Gastrocnemius medialis (tissue), 4 donors: ENCODE data around the gene LBHD1.

Source experiments
- POLR2A ChIP-seq, 2 donors: fragments of 450-650 bp; IDR thresholded peaks; one replicate each; pipeline ENCODE4 v1.6.1; 2017; ENCODE audit warnings: antibody characterized with exemption in 2 of 2, mild to moderate bottlenecking in 2 of 2, moderate library complexity in 2 of 2
- TF ChIP-seq, protein P1 (sequence below), 5 experiments: fragments of 450-650 bp in 3 of 5; fragments of 200-600 bp in 2 of 5; sonication (generic) in 2 of 5; IDR thresholded peaks in 4 of 5; conservative IDR thresholded peaks in 1 of 5; 1 replicate in 4 of 5; 2 replicates in 1 of 5; pipeline ENCODE4 v1.5.1; 2016 to 2019; ENCODE audit warnings: antibody characterized with exemption in 5 of 5, mild to moderate bottlenecking in 3 of 5, moderate library complexity in 3 of 5

GRCh38 chr11:62710001-62710345 is 37.9 kb upstream of the LBHD1 start:
- TF ChIP-seq POLR2A (IDR thresholded peaks at IDR 0.05), result no peak
- TF ChIP-seq, protein P1, sequence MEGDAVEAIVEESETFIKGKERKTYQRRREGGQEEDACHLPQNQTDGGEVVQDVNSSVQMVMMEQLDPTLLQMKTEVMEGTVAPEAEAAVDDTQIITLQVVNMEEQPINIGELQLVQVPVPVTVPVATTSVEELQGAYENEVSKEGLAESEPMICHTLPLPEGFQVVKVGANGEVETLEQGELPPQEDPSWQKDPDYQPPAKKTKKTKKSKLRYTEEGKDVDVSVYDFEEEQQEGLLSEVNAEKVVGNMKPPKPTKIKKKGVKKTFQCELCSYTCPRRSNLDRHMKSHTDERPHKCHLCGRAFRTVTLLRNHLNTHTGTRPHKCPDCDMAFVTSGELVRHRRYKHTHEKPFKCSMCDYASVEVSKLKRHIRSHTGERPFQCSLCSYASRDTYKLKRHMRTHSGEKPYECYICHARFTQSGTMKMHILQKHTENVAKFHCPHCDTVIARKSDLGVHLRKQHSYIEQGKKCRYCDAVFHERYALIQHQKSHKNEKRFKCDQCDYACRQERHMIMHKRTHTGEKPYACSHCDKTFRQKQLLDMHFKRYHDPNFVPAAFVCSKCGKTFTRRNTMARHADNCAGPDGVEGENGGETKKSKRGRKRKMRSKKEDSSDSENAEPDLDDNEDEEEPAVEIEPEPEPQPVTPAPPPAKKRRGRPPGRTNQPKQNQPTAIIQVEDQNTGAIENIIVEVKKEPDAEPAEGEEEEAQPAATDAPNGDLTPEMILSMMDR (IDR thresholded peaks at IDR 0.05 in 4 of 5, conservative IDR thresholded peaks at IDR 0.05 in 1 of 5), result no peak
